HPDE6-E6E7 (cell line): ENCODE results near the gene PLPPR5.
A peak's percentile ranks its signal among the peaks of the same experiment; 100 is the strongest.
"Not testable (repeated sequence)": the region's sequence is repeated elsewhere in the genome, so short reads cannot be mapped to it uniquely, and the experiment has no call there.

Experiments
- DNase-seq: peaks from one replicate; pipeline ENCODE4 v3.0.0; 2011; ENCODE audit warnings: missing footprints; ENCODE audit errors: extremely low spot score

Gene PLPPR5, protein sequence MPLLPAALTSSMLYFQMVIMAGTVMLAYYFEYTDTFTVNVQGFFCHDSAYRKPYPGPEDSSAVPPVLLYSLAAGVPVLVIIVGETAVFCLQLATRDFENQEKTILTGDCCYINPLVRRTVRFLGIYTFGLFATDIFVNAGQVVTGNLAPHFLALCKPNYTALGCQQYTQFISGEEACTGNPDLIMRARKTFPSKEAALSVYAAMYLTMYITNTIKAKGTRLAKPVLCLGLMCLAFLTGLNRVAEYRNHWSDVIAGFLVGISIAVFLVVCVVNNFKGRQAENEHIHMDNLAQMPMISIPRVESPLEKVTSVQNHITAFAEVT

DNA sequence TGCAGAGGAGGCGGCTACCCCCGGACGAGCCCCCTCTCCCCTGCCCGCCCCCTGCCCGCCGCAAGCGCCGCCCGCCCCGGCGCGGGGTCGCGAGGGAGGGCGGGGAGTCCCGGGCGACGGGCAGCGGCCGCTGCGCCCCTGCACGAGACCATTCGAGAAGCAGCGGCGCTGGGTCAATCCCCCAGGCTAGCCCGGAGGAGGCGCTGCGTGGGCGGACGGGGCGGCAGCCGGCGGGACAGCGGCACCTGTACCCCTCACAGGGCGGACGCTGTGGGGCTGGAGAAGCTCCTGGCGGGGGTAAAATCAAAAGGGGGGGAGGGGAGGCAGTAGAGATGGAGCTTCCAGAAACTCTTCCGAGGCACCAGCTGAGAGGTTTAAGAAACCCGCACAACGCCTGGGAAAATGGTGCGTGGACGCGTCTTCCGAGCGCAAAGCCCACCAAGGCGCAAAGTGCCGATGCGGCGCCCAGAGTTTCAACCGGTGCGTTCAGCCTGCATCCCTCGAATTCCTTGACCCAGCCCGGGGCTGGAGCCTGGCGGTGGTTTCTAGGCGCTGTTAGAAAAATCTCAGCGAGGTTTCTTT is at the start of gene PLPPR5:
TSS of gene PLPPR5 (minus strand) at position 1 of the 582 bp plus-strand sequence. CDS start 190 bp downstream, outside the sequence.
- DNase-seq, result no peak

DNA sequence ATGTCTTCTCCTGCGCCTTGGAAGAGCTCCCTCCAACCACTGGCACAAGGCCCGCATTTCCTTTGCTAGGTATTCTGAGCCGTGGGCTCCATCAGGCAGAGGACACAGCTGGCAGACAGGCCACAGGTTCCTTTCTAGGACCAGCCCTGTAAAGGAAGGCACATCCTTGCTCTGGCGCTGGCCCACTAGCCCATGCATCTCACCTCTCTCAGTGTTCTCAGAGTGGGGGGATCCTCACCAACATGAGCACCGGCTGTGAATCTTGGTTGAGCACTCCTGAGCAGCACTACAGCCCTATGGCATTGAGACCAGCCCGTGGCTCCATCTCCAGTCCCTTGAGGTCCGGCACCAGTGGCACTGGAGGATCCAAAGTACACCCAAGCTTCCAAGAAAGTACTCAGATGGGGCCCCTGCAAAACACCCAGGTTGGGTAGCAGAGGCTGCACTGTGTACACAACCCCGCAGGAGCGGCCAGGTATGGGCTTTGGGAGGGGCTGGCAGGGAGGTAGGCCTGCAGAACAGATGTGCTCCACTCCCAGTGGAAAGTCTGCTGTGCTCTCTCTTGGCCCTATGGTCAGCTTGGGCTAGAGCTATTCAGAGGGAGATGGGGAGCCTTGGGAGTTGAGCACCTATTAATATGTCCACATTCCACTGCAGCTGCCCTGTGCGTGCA is 47.1 kb upstream of the PLPPR5 start:
- DNase-seq, result no peak

DNA sequence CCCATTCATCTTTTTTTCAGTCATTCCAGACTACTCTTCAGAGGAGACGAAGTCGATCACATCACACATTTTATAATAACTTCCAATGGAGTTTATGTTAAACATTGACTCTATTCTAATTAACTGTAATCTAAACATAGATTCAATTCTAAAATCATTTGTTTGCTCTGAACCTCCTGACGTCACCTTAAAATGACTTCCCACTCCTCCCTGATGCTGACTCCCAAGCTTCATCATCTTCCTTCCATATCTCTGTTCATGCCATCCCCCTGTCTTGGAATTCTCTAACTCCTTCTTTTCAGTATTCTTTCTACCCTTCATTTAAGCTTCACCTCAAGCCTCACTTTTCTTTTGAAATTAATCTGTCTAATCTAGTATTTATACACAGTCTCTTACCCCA is 45.1 kb upstream of the PLPPR5 start:
- no peak for DNase-seq

DNA sequence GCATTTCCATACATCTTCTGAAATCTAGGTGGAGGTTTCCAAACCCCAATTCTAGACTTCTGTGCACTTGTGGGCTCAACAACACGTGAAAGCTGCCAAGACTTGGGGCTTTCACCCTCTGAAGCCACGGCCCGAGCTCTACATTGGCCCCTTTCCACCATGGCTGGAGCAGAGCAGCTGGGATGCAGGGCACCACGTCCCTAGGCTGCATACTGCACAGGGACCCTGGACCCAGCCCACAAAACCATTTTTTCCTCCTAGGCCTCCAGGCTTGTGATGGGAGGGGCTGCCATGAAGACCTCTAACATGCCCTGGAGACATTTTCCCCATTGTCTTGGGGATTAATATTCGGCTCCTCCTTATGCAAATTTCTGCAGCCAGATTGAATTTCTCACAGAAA is 32.1 kb upstream of the PLPPR5 start:
- DNase-seq, result not testable (repeated sequence)

DNA sequence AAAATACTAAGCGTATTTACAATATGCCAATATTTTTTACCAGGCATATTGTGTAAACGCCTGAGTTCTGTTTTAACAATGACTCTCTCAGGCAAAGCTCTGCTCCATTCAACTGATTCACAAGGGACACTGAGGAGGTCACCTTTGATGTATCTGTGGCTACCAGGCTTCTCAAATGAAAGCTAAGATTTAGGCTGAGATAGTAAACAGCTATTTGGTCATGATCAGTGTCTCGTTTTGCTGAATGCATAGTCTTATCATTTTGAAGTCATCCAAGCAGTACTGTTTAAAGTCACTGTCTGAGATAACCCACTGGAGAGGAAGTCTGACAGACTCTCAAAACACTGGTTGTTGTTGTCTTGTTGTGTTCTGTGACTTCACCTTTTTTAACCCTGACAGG is 13.7 kb upstream of the PLPPR5 start:
- no peak for DNase-seq

DNA sequence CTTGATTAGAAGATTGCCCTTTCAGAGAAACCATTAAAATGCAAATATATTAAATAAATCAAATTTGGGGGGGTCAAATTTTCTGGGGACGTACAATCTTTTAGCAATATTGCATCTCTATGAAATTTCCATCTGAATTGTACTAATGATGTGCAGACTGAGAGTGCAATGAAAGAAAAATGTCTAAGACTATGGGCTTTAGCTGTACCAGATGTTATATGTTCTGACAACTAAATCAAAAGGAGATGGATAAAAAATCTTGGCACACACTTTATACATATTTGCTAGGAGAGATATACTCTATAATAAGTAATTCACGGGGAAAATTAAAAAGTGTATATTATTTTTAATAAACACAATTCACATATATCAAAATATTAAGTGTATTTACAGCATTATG is 13.0 kb upstream of the PLPPR5 start:
- no peak for DNase-seq

DNA sequence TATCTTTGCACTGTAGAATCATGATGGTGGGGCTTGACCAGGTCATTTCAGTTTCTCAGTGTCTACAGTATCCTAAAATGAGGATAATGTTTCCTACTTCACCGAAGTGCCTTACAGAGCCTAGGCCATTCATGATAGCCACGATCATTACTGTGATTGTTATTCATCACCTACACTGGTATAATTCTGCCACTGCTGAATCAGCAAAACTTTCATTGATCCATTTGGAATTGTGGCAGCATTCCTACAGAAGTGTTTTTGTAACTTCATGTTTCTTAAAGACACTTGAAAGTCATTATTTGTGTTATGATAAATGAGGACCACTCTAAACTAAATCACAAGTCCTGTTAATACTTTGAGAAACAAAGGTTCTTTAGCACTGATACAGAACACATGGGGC is 6.0 kb upstream of the PLPPR5 start:
- no peak for DNase-seq

DNA sequence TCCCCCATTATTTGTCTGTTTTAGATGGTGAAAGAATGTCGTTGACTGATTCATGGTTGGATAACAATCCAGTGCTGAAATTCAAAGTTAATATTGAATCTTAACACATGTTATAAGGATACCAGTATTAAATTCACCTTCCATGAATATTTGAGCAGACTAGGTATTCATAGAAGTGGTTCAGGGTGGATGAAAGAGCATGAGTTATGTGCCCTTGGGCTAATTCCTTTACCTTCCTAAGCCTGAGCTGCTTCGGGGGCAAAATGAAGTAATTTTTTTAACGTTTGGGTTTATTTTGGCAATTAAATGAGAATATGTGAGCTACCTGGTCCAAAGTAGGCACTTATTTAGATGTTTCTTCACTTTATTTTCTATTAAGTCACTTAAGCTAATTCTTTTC is 2.7 kb upstream of the PLPPR5 start:
- no peak for DNase-seq

DNA sequence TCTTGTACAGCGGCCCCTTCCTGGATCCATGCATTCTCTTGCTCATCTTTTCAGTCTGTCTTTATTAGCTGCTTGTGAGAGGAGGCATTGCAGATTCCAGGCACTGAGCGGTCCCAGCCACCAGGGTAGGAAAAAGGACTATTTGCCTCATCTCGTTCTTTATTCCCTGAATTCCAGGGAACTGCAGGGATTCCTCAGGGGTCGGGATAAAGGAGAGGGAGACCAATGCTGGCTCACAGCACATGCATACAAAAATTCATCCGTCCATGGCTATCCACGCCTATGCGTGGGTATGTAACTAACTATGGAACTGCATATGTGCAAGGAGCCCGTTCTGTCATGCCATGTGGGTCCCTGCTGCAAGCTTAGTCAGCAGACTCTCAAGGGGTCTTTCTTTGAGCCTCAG is 879 bp upstream of the PLPPR5 start:
- no peak for DNase-seq

DNA sequence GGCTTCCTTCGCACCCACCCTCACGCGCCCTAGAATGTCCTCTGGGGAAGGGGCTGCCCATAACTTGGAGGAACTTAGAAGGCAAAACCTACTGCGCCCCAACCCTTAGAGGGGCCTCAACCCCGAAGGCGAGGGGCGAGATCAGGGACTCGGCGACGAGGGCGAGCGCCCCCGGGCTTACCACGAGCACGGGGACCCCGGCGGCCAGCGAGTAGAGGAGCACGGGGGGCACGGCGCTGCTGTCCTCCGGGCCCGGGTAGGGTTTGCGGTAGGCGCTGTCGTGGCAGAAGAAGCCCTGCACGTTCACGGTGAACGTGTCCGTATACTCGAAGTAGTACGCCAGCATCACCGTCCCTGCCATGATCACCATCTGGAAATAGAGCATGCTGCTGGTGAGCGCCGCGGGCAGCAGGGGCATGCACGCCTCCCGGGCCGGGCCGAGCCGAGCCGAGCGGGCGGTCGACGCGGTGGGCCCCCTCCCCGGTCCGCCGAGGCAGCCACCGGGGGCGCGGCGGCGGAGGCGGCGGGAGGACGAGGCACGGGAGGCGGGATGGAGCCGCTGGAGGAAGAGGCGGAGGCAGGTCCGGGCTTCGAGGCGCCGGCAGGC is 304 bp downstream of the PLPPR5 start:
- no peak for DNase-seq

DNA sequence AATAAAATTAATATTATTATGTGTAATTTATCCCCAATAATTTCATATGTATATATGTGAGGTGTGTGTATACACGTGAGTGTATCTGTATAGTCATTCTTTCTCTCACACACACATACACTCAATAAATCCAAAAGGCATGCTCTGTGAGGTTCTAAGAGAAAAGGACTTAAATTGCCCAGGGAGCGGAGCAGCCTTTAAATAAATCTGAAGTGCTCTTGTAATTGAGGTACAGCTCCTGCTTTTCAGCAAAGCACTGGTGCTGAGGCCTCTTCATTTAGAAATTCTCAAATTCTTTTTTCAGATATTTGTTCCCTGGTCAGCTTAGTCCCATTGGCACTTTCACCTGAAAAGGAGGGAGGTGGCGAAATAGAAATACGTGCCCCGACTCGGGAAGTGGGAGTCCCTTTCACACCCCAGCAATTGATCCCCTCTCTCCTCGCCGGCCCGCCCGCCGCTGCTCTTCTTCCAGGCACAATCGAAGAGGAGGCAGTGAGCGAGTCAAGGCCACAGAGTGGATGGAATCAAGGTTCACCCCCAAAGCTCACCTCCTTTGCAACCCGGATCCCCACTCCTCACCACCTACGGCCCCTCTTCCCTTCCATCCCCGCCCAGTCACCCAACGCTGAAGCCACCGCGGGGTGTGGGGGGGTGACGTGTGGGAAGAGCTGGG is 944 bp downstream of the PLPPR5 start:
- no peak for DNase-seq

DNA sequence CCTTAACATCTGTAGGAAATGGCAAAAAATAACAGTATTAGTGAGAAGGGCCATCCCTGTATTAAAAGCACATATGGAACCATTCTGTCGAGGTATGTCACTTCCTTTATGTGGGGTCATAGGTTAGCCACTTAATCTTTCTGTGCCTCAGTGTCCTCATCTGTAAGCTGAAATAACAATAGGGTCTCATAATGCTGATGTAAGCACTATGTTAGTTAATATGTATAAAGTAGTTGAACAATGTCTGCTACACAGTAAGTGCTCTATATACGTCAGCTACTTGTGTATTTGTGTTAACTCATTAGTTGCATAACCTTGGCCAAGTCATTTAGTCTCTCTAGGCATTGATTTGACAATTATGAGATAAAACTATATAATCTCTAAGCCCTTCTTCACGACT is 11.8 kb downstream of the PLPPR5 start:
- DNase-seq, result no peak

DNA sequence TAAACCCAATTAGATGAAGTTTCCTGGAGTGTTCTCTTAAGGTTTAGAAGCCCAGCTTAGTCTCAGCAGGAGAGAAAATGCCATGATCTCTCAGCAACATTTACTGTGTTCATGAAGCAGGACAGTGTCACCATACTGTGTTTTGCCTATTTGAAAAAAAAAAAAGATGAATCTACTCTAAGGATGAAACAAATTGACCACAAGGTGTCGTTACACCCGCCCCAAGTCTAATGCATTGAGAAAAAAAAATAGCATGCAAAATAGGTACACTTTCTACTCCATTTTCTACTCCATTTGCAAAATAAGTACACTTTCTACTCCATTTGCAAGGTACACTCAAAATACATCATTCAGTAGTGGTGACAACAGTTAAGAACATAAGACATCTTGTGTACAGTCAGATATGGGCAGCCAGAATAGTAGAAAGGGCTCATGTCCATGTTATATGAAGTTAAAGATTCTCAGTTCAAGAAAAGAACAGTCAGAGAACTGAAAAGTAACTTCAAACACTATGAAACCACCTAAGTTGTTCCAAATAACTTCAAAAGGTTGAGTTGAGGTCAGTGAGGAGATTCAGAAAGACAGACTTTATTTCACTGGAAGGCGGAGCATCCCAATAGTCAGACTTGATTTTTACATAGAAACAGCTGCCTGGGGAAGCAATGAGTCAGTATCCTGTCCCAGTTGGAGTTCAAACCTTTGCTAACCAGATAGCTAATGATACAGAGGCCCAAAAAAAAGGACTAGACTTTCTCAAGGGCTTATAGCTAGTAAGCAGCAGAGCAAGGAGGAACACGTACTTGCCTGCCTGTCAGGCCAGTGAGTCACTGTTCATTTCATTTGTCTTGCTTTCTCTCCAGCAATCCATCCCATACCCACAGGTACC is 13.3 kb downstream of the PLPPR5 start:
- DNase-seq, result peak; percentile 35

DNA sequence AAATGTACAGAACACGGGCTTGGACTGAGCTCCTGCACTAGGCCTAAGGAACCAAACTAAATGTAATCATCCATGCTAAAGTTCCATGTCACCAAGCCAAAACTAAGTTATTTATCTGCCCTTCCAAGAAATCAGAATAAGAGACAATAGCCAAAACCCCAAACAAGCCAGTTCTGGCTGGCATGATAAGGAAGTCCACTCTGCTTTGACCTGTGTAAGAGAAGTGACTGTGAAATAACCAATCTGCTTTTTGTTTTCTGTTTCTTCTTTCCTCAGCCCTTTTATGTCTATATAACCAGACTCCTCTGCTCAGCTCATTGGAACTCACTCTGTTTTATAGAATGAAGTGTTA is 15.1 kb downstream of the PLPPR5 start:
- no peak for DNase-seq

DNA sequence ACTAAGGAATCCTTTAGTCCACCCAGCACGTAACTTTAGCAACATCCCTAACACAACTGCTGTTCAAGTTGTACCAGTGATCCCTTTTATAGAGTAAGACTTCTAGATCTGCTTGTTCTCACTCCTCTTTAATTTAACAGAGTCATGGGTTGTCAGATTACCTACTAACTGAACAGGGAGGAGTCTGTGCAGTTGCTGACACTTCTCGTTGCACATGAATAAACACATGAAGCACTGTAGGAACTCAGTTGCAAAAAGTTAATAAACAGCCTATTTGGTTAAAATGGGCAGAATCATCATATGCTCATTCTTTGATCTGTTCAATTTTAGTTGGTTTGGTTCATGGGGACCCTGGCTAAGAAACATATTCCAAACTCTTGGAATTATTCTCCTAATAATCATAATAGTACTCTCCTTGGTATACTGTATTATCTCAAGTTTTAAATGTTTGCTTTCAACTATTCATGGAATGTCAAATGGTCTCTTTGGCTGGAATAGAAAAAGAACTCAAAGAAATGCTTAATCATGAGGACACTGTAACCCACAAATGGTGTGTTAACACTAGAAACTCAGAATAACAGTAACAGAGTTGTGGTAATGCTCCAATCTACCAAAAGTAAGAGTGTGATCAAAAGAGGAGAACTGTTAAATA is 15.6 kb downstream of the PLPPR5 start:
- no peak for DNase-seq

DNA sequence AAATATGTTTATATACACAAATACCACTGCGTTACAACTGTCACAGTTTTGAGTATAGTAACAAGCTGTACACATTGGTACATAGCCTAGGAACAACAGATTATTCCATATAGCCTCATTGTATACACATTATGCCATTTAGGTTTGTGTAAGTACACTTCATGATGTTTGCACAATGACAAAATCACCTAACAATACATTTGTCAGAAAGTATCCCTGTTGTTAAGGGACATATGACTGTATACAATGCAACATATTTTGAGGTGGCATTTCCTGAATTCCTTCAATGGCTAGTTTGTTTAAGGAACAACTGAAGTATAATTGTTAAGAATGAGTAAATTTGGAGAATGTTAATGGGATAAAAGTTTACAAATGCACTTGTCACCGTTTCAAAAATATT is 19.0 kb downstream of the PLPPR5 start:
- no peak for DNase-seq

DNA sequence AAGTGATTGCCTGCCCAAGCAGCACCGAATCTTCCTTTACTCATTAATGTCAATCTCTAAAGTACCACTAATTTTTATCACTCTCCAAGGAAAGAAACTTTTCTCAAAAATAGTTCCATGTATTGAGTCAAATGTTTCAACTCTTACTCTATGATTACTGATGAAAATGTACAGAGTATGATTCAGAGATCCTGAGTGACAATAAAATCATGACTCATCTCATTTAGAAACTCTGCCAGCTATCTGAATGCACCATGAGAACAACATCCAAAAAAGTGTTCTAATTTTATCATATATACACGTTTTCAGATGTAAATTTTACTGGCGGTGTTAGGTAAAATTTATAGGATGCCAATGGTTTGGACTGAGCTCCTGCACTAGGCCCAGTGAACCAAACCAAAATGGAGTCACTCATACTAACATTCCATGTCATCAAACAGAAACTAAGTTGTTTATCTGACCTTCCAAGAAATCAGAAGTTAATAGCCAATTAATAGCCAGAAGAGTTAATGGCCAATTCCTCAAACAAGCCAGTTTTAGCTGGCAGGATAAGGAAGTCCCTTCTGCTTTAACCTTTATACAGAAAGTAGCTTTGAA is 22.6 kb downstream of the PLPPR5 start:
- no peak for DNase-seq

DNA sequence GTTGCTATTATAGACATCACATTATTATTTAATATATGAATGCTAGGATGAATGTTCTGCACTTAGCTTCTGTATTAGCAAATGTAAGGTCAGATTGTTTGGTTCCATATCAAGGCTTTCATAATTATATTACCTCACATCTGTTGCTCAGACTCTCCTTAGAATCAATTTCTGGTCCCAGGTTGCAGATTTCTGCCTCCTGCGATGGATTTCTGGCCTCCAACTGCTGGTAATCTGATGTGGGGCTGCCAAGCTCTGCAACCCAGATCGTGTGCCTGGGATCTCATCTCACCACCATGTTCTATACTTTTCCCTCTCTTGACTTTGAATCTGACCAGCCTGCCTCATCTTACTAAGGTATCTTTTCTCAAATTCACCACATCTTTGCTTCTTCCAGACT is 25.2 kb downstream of the PLPPR5 start:
- no peak for DNase-seq

DNA sequence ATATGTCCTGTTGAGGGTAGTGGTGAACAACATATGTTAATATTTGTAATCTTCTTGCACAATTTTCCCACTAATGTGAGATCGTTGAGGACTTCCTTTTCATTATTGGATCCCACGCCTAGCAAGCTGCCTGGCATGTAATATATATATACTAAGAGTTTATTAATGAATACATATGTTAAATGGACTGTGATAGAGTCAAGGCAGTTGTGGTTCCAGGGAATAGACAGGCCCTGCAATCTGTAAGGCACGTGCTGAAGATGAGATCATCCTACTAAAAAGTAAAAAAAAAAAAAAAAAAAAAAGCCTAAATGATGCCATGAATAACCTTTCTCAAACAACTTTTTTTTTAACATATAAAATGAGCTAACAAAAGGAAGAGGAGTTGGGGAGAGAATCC is 28.9 kb downstream of the PLPPR5 start:
- DNase-seq, result no peak

DNA sequence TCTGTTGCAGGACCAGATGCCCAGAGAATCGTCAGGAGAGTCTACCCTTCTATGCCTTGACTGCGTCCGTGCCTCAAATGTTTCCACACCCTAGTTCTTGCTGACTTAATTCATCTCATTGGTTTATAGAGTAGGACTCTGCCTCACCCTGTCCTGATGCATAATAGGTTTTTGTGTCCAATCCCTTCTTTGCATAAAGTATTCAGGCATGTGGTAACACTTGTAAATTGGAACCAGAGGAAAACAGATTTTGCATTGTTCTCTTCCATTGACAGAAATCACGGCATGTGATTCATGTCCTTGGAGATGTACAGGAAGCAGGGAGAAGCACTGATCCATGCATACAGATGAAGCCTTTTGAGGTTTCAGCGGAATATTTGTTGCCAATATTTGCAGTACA is 29.5 kb downstream of the PLPPR5 start:
- no peak for DNase-seq
